CD4-positive, alpha-beta memory T cell (primary cell): ENCODE measurements around the gene ZNF74. TPM values are rescaled to one million over a fixed set of nuclear protein-coding genes. Genes with fewer than 3 reads are reported as not detected.
"Not testable (repeated sequence)": the region's sequence is repeated elsewhere in the genome, so short reads cannot be mapped to it uniquely, and the experiment has no call there.

Source experiments
- CTCF ChIA-PET: fragments of 350-600 bp; sonication (Branson Sonifier 250); formaldehyde crosslinking; loops from one replicate; lab custom pipeline; 2021; ENCODE audit warnings: inconsistent platforms; ENCODE audit not compliant: partially characterized antibody; lab: Charles Lee
- POLR2A ChIA-PET: fragments of 350-600 bp; sonication (Branson Sonifier 250); formaldehyde crosslinking; loops from one replicate; lab custom pipeline; 2021; ENCODE audit not compliant: partially characterized antibody; lab: Charles Lee
- DNase-seq, 5 donors: peaks; one replicate each; pipeline versions ENCODE4 v3.0.0 to v3.0.0-alpha.2; 2020 to 2022; ENCODE audit warnings: mixed read lengths in 1 of 5
- H3K27ac ChIP-seq: one replicate; pipeline ENCODE4 v1.7.0; 2013; ENCODE audit warnings: low read depth, low read length
- H3K27me3 ChIP-seq: 2 replicates; pipeline ENCODE4 v1.7.0; 2013; ENCODE audit warnings: mild to moderate bottlenecking, low read length, moderate library complexity; ENCODE audit not compliant: insufficient read depth
- H3K36me3 ChIP-seq: 2 replicates; pipeline ENCODE4 v1.7.0; 2013; ENCODE audit warnings: mild to moderate bottlenecking, low read length, moderate library complexity; ENCODE audit not compliant: insufficient read depth
- H3K4me1 ChIP-seq: 2 replicates; pipeline ENCODE4 v1.7.0; 2013; ENCODE audit warnings: mild to moderate bottlenecking, low read length, moderate library complexity; ENCODE audit not compliant: insufficient read depth
- H3K4me3 ChIP-seq, 2 donors: one replicate each; pipeline ENCODE4 v1.7.0; 2013; ENCODE audit warnings: low read length in 2 of 2, mild to moderate bottlenecking in 1 of 2
- H3K9me3 ChIP-seq, 2 donors: one replicate each; pipeline ENCODE4 v1.7.0; 2013; ENCODE audit warnings: low read length in 2 of 2, control low read depth in 1 of 2; ENCODE audit not compliant: control insufficient read depth in 1 of 2
- H3K27ac Mint-ChIP-seq, 7 donors: one replicate each; pipeline ENCODE4 v1.8.0; 2020 to 2021; ENCODE audit warnings: mixed read lengths in 7 of 7, mild to moderate bottlenecking in 6 of 7, inconsistent platforms in 3 of 7, moderate library complexity in 3 of 7
- H3K27me3 Mint-ChIP-seq, 2 donors: one replicate each; pipeline ENCODE4 v1.8.0; 2020 to 2021; ENCODE audit warnings: mixed read lengths in 2 of 2
- H3K36me3 Mint-ChIP-seq, 2 donors: one replicate each; pipeline ENCODE4 v1.8.0; 2020 to 2021; ENCODE audit warnings: mixed read lengths in 2 of 2, inconsistent platforms in 1 of 2, mild to moderate bottlenecking in 1 of 2
- H3K4me1 Mint-ChIP-seq, 4 donors: one replicate each; pipeline ENCODE4 v1.8.0; 2020 to 2021; ENCODE audit warnings: mixed read lengths in 4 of 4, mild to moderate bottlenecking in 1 of 4
- H3K4me3 Mint-ChIP-seq, 8 donors: one replicate each; pipeline ENCODE4 v1.8.0; 2020 to 2021; ENCODE audit warnings: mixed read lengths in 8 of 8, mild to moderate bottlenecking in 7 of 8, moderate library complexity in 6 of 8, inconsistent platforms in 3 of 8
- H3K9me3 Mint-ChIP-seq, 8 donors: one replicate each; pipeline ENCODE4 v1.8.0; 2020 to 2021; ENCODE audit warnings: mixed read lengths in 8 of 8, mild to moderate bottlenecking in 5 of 8, inconsistent platforms in 3 of 8, moderate library complexity in 1 of 8
- intact Hi-C: fragments of 100-400 bp; cut with micrococcal nuclease; formaldehyde crosslinking; loops from one replicate; pipeline ENCODE4 v1.15.1; 2023
- polyA plus RNA-seq, 2 donors: library from polyadenylated mRNA; unstranded; fragments of 300-500 nt; fragmentation: Illumina TruSeq; gene quantifications; one replicate each; pipeline ENCODE4 v1.2.3, GENCODE V29; 2021
- total RNA-seq, 2 experiments: library from RNA; stranded (reverse); gene quantifications; one replicate each; pipeline ENCODE4 v1.2.3, GENCODE V29; 2021

The ZNF74 gene
- total and polyA plus RNA-seq, 4 experiments from 2014 or later = 3.0 to 17.4 (median 13.3) TPM

- ChIA-PET CTCF (no interaction called here), POLR2A (no interaction called here)
- H3K4me1 Mint-ChIP-seq = peaks cover 0 to 3% (median 1%) of the 10 kb centered on the region in 4 donors
- Histone ChIP-seq H3K9me3 (no peaks in the 10 kb centered on the region), H3K4me3 (no peak overlapping the region), H3K27ac (no peak overlapping the region), H3K36me3 (no peaks in the 10 kb centered on the region), H3K4me1 (peaks cover 3% of the 10 kb centered on the region), H3K27me3 (no peaks in the 10 kb centered on the region)
- H3K9me3 Mint-ChIP-seq = peaks cover 0 to 3% (median 0%) of the 10 kb centered on the region in 8 donors
- H3K27me3 Mint-ChIP-seq = no peaks in the 10 kb centered on the region
- peaks cover 0 to 4% of the 10 kb centered on the region in 2 donors for H3K36me3 Mint-ChIP-seq
- H3K27ac Mint-ChIP-seq = no peak overlapping the region
- no peak for DNase-seq
- no peak overlapping the region for H3K4me3 Mint-ChIP-seq
- intact Hi-C loops = no loop called here
These were observed 19.5 kb downstream of the ZNF74 start for GRCh38 chr22:20413217-20414058.

- Mint-ChIP-seq H3K36me3 (no peaks in the 10 kb centered on the region), H3K9me3 (peaks cover 0 to 3% (median 0%) of the 10 kb centered on the region in 8 donors), H3K27me3 (no peaks in the 10 kb centered on the region), H3K4me3 (no peak overlapping the region), H3K27ac (no peak overlapping the region), H3K4me1 (peaks cover 0 to 7% (median 3%) of the 10 kb centered on the region in 4 donors)
- Histone ChIP-seq H3K4me3 (no peak overlapping the region), H3K9me3 (no peaks in the 10 kb centered on the region), H3K36me3 (no peaks in the 10 kb centered on the region), H3K27me3 (no peaks in the 10 kb centered on the region), H3K27ac (no peak overlapping the region), H3K4me1 (peaks cover 6% of the 10 kb centered on the region)
- intact Hi-C loops = no loop called here
- POLR2A ChIA-PET = no interaction called here
- CTCF ChIA-PET = no interaction called here
- DNase-seq = no peak
These were observed 20.1 kb downstream of the ZNF74 start for GRCh38 chr22:20414059-20414440.

- ChIA-PET CTCF (no interaction called here), POLR2A (no interaction called here)
- H3K4me1 Mint-ChIP-seq = peaks cover 0 to 8% (median 3%) of the 10 kb centered on the region in 4 donors
- Histone ChIP-seq H3K9me3 (no peaks in the 10 kb centered on the region), H3K4me1 (peaks cover 6% of the 10 kb centered on the region), H3K36me3 (no peaks in the 10 kb centered on the region), H3K4me3 (no peak overlapping the region), H3K27ac (no peak overlapping the region), H3K27me3 (no peaks in the 10 kb centered on the region)
- no peaks in the 10 kb centered on the region for H3K27me3 Mint-ChIP-seq
- H3K9me3 Mint-ChIP-seq = peaks cover 0 to 3% (median 0%) of the 10 kb centered on the region in 8 donors
- no peak overlapping the region for H3K4me3 Mint-ChIP-seq
- no peaks in the 10 kb centered on the region for H3K36me3 Mint-ChIP-seq
- intact Hi-C loops = no loop called here
- no peak overlapping the region for H3K27ac Mint-ChIP-seq
- DNase-seq = no peak
These were observed 20.5 kb downstream of the ZNF74 start for GRCh38 chr22:20414450-20414849.

GRCh38 chr22:20415241-20415640, 21.3 kb downstream of the ZNF74 start:
- peak overlapping the region in 1 of 7 donors; percentile 68 for H3K27ac Mint-ChIP-seq
- intact Hi-C loops = loop anchor here (5.0 kb wide), 1 partner anchor 152 kb away; no protein-coding TSS in a partner anchor
- H3K9me3 Mint-ChIP-seq, H3K36me3 Mint-ChIP-seq, H3K27ac ChIP-seq, H3K27me3 Mint-ChIP-seq, H3K4me1 ChIP-seq, POLR2A ChIA-PET, H3K27me3 ChIP-seq, H3K4me1 Mint-ChIP-seq, H3K36me3 ChIP-seq, H3K4me3 Mint-ChIP-seq, DNase-seq, H3K9me3 ChIP-seq, H3K4me3 ChIP-seq: not testable (repeated sequence)
- CTCF ChIA-PET = interaction anchor here (4.8 kb wide), 1 partner anchor 40 kb away, joined by 107 read pairs; no protein-coding TSS in a partner anchor

GRCh38 chr22:20415699-20416098, 21.7 kb downstream of the ZNF74 start:
- H3K36me3 Mint-ChIP-seq = not testable (repeated sequence)

GRCh38 chr22:20418211-20418788, 24.3 kb downstream of the ZNF74 start:
- ChIA-PET CTCF (interaction anchor here (0.6 to 4.8 kb wide), 52 partner anchors 9 to 563 kb away, joined by 3 to 107 read pairs (median 4); partner anchors contain the start of gene MED15), POLR2A (interaction anchor here (0.7 to 1.6 kb wide), 8 partner anchors 9 to 154 kb away, joined by 3 to 13 read pairs (median 6); no protein-coding TSS in a partner anchor)
- Histone ChIP-seq H3K4me1 (peaks cover 6% of the 10 kb centered on the region), H3K27ac (no peak overlapping the region), H3K4me3 (peak overlapping the region in 1 of 2 donors; percentile 51), H3K27me3 (no peaks in the 10 kb centered on the region), H3K36me3 (no peaks in the 10 kb centered on the region), H3K9me3 (no peaks in the 10 kb centered on the region)
- Mint-ChIP-seq H3K27me3 (no peaks in the 10 kb centered on the region), H3K4me3 (peak overlapping the region in 7 of 8 donors; percentile 39 to 74 (median 70)), H3K9me3 (peaks cover 0 to 3% (median 0%) of the 10 kb centered on the region in 8 donors), H3K36me3 (no peaks in the 10 kb centered on the region), H3K4me1 (peaks cover 0 to 8% (median 3%) of the 10 kb centered on the region in 4 donors), H3K27ac (peak overlapping the region in 1 of 7 donors; percentile 35)
- intact Hi-C loops = loop anchor here (1.0 to 5.0 kb wide), 5 partner anchors 38 to 367 kb away; no protein-coding TSS in a partner anchor
- peak; percentile 67 to 74 (median 69) for DNase-seq

More at GRCh38 chr22:20415699-20416098, 21.7 kb downstream of the ZNF74 start:
- H3K4me3 Mint-ChIP-seq, H3K4me1 ChIP-seq, H3K9me3 ChIP-seq, H3K4me3 ChIP-seq, H3K27ac Mint-ChIP-seq, DNase-seq, H3K27me3 ChIP-seq, H3K27me3 Mint-ChIP-seq, H3K4me1 Mint-ChIP-seq, H3K27ac ChIP-seq, H3K36me3 ChIP-seq, POLR2A ChIA-PET, H3K9me3 Mint-ChIP-seq: not testable (repeated sequence)
- CTCF ChIA-PET = interaction anchor here (4.8 kb wide), 1 partner anchor 40 kb away, joined by 107 read pairs; no protein-coding TSS in a partner anchor
- intact Hi-C loops = loop anchor here (5.0 kb wide), 1 partner anchor 152 kb away; no protein-coding TSS in a partner anchor

GRCh38 chr22:20419664-20419951, 25.7 kb downstream of the ZNF74 start:
- POLR2A ChIA-PET = no interaction called here
- Histone ChIP-seq H3K27me3 (no peaks in the 10 kb centered on the region), H3K4me3 (no peak overlapping the region), H3K9me3 (no peaks in the 10 kb centered on the region), H3K36me3 (no peaks in the 10 kb centered on the region), H3K4me1 (peaks cover 6% of the 10 kb centered on the region), H3K27ac (no peak overlapping the region)
- no peak for DNase-seq
- Mint-ChIP-seq H3K9me3 (peaks cover 0 to 3% (median 0%) of the 10 kb centered on the region in 8 donors), H3K36me3 (no peaks in the 10 kb centered on the region), H3K27ac (peak overlapping the region in 2 of 7 donors; percentile 21 to 66), H3K4me1 (peaks cover 0 to 8% (median 4%) of the 10 kb centered on the region in 4 donors), H3K27me3 (peaks cover 0 to 4% of the 10 kb centered on the region in 2 donors), H3K4me3 (no peak overlapping the region)
- intact Hi-C loops = loop anchor here (2.0 to 5.0 kb wide), 2 partner anchors 148 to 365 kb away; no protein-coding TSS in a partner anchor
- CTCF ChIA-PET = interaction anchor here (0.9 to 4.8 kb wide), 6 partner anchors 8 to 137 kb away, joined by 3 to 107 read pairs (median 10); no protein-coding TSS in a partner anchor
